ENCODE measurements around the gene FBXW8.

FBXW8 gene

GRCh38 chr12:116887244-116887643 lies 23.5 kb upstream of the FBXW8 start:
- DNase-seq, result no peak

GRCh38 chr12:116887897-116888296 lies 22.9 kb upstream of the FBXW8 start:
- no peak for DNase-seq

GRCh38 chr12:116890330-116890729 lies 20.4 kb upstream of the FBXW8 start:
- no peak for DNase-seq

GRCh38 chr12:116891019-116891418 lies 19.7 kb upstream of the FBXW8 start:
- DNase-seq, result no peak

- no peak for DNase-seq
These were observed 18.2 kb upstream of the FBXW8 start for GRCh38 chr12:116892349-116893140.

GRCh38 chr12:116894913-116895312 lies 15.8 kb upstream of the FBXW8 start:
- DNase-seq, result no peak

- DNase-seq, result no peak
These were observed 14.3 kb upstream of the FBXW8 start for GRCh38 chr12:116896411-116896924.

GRCh38 chr12:116897476-116897875 lies 13.3 kb upstream of the FBXW8 start:
- no peak for DNase-seq

- no peak for DNase-seq
These were observed 12.1 kb upstream of the FBXW8 start for GRCh38 chr12:116898669-116899068.

GRCh38 chr12:116901612-116902011 lies 9.1 kb upstream of the FBXW8 start:
- no peak for DNase-seq

- no peak for DNase-seq
These were observed 6.9 kb upstream of the FBXW8 start for GRCh38 chr12:116903818-116904217.

- DNase-seq, result no peak
These were observed 4.5 kb upstream of the FBXW8 start for GRCh38 chr12:116906285-116906684.

- no peak for DNase-seq
These were observed 488 bp upstream of the FBXW8 start for GRCh38 chr12:116910280-116910644.

GRCh38 chr12:116915326-116915725 lies 4.6 kb downstream of the FBXW8 start:
- DNase-seq, result no peak

- DNase-seq, result no peak
These were observed 5.4 kb downstream of the FBXW8 start for GRCh38 chr12:116916122-116916521.

- DNase-seq, result peak; percentile 31
These were observed 6.0 kb downstream of the FBXW8 start for GRCh38 chr12:116916714-116917114.

- no peak for DNase-seq
These were observed 7.7 kb downstream of the FBXW8 start for GRCh38 chr12:116918464-116918863.

- no peak for DNase-seq
These were observed 8.5 kb downstream of the FBXW8 start for GRCh38 chr12:116919247-116919661.

GRCh38 chr12:116919706-116920485 lies 9.1 kb downstream of the FBXW8 start:
- DNase-seq, result no peak

GRCh38 chr12:116920939-116921338 lies 10.2 kb downstream of the FBXW8 start:
- no peak for DNase-seq

- no peak for DNase-seq
These were observed 11.6 kb downstream of the FBXW8 start for GRCh38 chr12:116922194-116922897.

GRCh38 chr12:116924558-116925453 lies 14.1 kb downstream of the FBXW8 start:
- no peak for DNase-seq
